ENCODE data around the gene SSBP3. TPM values are rescaled to one million over a fixed set of nuclear protein-coding genes. Genes with fewer than 3 reads are reported as not detected.

SSBP3 gene
- polyA plus RNA-seq, 1 experiment: 34.3 TPM

DNA sequence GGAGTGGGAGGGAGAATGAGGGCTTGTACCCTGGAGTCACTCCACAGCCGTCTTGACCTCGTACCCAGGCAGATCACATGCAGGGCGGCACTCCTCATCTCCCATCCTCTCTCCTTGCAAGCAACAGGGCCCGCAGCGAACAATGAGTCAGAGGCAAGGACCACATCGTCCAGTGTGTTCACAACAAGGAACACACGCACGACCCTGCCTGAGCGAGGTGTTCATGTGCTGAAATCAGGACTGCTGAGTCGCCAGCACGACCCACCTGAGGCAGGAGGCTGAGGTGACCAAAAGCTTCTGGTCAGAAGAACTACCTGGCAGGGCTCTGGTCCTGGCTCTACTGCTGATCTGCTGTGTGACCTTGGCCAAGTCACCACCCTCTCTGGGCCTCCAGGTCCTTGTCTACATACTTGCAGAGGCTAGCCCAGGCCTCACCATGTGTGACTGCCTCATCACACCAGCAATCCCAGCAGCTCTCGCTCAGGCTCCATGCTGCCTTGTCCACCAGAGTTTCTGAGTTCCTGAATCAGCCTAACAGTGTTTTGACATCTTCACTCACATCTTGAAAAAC lies 78.0 kb downstream of the SSBP3 start:
- CTCF ChIA-PET: no interaction called here
- no peaks in the 10 kb centered on the region for H3K9me3 ChIP-seq (ENCODE audit: control insufficient read depth, insufficient read depth, low read length)
- POLR2A ChIA-PET: no interaction called here
- H3K27me3 ChIP-seq (ENCODE audit: control insufficient read depth, insufficient read depth, low read length): no peaks in the 10 kb centered on the region
- TF ChIP-seq, protein P1, sequence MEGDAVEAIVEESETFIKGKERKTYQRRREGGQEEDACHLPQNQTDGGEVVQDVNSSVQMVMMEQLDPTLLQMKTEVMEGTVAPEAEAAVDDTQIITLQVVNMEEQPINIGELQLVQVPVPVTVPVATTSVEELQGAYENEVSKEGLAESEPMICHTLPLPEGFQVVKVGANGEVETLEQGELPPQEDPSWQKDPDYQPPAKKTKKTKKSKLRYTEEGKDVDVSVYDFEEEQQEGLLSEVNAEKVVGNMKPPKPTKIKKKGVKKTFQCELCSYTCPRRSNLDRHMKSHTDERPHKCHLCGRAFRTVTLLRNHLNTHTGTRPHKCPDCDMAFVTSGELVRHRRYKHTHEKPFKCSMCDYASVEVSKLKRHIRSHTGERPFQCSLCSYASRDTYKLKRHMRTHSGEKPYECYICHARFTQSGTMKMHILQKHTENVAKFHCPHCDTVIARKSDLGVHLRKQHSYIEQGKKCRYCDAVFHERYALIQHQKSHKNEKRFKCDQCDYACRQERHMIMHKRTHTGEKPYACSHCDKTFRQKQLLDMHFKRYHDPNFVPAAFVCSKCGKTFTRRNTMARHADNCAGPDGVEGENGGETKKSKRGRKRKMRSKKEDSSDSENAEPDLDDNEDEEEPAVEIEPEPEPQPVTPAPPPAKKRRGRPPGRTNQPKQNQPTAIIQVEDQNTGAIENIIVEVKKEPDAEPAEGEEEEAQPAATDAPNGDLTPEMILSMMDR (IDR thresholded peaks at IDR 0.05; ENCODE audit: low read depth, low read length): no peak
- DNase-seq (ENCODE audit: low read depth, low spot score): no peak
- no peak overlapping the region for H3K4me3 ChIP-seq (ENCODE audit: low read depth, low read length)
- peak overlapping the region; percentile 47 for H3K27ac ChIP-seq (ENCODE audit: low read depth, low read length)

DNA sequence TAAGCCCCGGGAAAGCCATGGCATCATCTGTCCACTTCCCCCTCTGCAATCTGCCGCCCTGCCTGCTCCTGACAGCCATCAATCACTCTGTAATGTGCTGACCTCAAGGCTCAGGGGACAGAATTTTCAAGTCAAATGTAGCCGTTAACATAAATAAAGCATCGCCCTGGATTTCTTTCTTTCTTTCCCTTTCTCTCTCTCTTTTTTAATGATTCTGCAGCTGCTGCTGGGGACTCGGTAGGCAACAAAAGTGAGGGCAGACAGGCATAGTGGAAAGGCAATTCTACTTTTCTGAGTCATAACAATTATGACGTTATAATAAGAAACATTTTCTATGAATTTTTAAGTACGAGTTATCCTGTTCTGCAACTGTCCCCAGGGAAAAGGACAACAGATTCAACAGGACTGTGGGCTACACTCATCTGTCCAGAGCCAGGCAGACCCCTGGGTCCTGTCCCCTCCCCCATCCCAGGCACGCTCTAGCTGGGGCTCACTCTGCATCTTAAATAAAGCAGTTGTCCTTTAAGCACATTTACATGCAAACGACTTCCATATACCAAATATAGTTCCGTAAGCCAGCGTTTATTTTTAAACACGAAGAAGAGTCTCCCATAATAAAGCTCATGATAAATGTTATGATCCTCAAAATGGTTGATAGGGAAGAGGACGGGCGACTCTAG lies 78.7 kb downstream of the SSBP3 start:
- H3K4me3 ChIP-seq (ENCODE audit: low read depth, low read length): no peak overlapping the region

DNA sequence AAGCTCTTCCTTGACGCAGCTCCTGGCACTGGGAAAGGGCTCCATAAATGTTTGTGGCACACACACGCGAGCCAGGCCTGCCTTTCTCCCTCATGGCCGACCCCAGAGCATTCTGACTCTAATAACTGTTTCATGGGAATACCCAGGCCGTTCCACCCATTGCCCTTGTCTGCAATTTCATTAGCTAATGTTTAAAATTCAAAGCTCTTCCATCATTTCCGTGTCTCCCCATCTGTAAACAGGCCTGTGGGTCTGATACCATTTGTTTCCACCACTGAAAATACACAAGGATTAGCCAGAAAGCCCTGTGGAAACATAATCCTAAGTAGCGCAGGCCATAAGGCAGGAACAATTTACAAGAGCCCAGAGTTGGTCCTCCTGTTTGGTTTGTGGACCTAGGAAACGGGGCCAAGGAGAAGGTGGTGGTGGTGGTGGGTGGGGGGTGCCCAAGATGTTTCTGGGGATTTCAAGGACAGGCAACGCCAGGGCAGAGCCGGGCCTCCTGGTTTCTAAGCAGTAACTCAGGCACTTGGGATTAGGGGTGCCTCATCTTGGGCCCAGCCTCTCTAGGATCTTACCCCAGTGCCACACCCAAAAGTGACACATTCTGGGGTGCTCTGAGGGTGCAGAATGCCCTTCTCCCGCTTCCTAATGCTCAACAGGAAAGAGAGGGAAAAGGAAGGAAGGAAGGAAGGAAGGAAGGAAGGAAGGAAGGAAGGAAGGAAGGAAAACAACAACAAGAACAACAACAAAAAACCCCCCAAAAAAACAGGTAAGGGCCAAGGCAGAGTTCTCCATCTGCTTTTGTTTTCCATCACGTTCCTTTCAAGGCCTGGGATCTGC lies 79.4 kb downstream of the SSBP3 start:
- Histone ChIP-seq H3K27me3 (ENCODE audit: control insufficient read depth, insufficient read depth, low read length) (no peaks in the 10 kb centered on the region), H3K4me3 (ENCODE audit: low read depth, low read length) (no peak overlapping the region), H3K27ac (ENCODE audit: low read depth, low read length) (peak overlapping the region; percentile 81), H3K9me3 (ENCODE audit: control insufficient read depth, insufficient read depth, low read length) (no peaks in the 10 kb centered on the region)
- CTCF ChIA-PET: no interaction called here
- POLR2A ChIA-PET: interaction anchor here (0.7 to 1.2 kb wide), 4 partner anchors 8 to 54 kb away, joined by 3 to 14 read pairs (median 6); no protein-coding TSS in a partner anchor
- no peak for DNase-seq (ENCODE audit: low read depth, low spot score)
- TF ChIP-seq, protein P1 (IDR thresholded peaks at IDR 0.05; ENCODE audit: low read depth, low read length): no peak

More for the DNA sequence above, 78.7 kb downstream of the SSBP3 start:
- H3K27ac ChIP-seq (ENCODE audit: low read depth, low read length): peak overlapping the region; percentile 81
- TF ChIP-seq, protein P1 (IDR thresholded peaks at IDR 0.05; ENCODE audit: low read depth, low read length): no peak
- ChIA-PET CTCF (no interaction called here), POLR2A (no interaction called here)
- H3K27me3 ChIP-seq (ENCODE audit: control insufficient read depth, insufficient read depth, low read length): no peaks in the 10 kb centered on the region
- H3K9me3 ChIP-seq (ENCODE audit: control insufficient read depth, insufficient read depth, low read length): no peaks in the 10 kb centered on the region
- DNase-seq (ENCODE audit: low read depth, low spot score): no peak

DNA sequence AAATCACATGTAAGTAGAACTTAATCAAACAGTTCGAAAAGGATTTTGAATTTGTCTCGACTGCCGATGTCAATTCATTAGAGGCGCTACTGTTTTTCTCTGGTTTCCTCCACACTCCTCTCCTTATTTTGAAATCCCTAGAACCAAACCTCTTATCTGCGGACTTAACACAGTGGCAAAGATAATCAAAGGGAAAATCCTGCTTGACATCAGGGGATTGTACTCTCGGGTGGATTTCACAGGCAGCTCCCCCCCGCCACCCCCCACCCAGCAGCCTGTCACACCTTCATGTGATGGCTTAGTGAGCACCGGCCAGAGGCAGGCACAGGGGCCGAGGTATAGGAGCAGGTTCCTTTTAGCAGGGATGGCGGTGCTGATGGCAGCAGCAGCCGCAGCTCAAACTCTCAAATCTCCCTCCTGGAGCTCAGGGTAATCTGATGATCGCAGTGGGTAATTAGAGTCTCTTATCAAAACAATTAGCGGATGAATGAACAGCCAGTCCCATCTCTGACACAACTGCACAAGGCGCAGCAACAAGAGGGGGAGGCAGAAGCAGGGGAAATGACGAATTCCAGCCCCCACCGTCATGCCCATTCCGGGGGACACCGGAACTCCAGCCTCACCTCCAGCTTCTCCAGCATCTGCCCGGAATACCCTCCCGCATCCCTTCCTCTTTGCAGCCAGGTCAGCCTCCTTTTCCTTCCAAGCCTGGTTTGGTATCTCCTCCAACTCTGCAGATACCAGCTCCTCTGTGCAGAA lies 80.3 kb downstream of the SSBP3 start:
- DNase-seq (ENCODE audit: low read depth, low spot score): no peak
- no peaks in the 10 kb centered on the region for H3K9me3 ChIP-seq (ENCODE audit: control insufficient read depth, insufficient read depth, low read length)
- TF ChIP-seq, protein P1 (IDR thresholded peaks at IDR 0.05; ENCODE audit: low read depth, low read length): no peak
- H3K4me3 ChIP-seq (ENCODE audit: low read depth, low read length): no peak overlapping the region
- ChIA-PET POLR2A (interaction anchor here (0.7 to 1.2 kb wide), 5 partner anchors 9 to 53 kb away, joined by 3 to 14 read pairs (median 5); no protein-coding TSS in a partner anchor), CTCF (no interaction called here)
- H3K27ac ChIP-seq (ENCODE audit: low read depth, low read length): peak overlapping the region; percentile 81
- H3K27me3 ChIP-seq (ENCODE audit: control insufficient read depth, insufficient read depth, low read length): no peaks in the 10 kb centered on the region
